Neural progenitor cell (in vitro differentiated cells): ENCODE measurements around the gene SGCD. TPM values are rescaled to one million over a fixed set of nuclear protein-coding genes. Genes with fewer than 3 reads are reported as not detected.

Source experiments
- DNase-seq: peaks from one replicate; pipeline ENCODE4 v3.0.0-alpha.2; 2016; ENCODE audit warnings: low spot score
- H2AFZ ChIP-seq: fragments of 200-600 bp; sonication (generic); replicated peaks from 2 replicates; pipeline ENCODE4 v1.6.1; 2016; ENCODE audit warnings: antibody characterized with exemption
- H3F3A ChIP-seq: fragments of 200-600 bp; sonication (generic); 2 replicates; pipeline ENCODE4 v1.6.1; 2016; ENCODE audit warnings: antibody characterized with exemption, low read depth
- H3K27ac ChIP-seq: fragments of 200-600 bp; sonication (generic); 2 replicates; pipeline ENCODE4 v1.5.1; 2016; ENCODE audit warnings: mild to moderate bottlenecking
- H3K27me3 ChIP-seq: fragments of 200-600 bp; sonication (generic); 2 replicates; pipeline ENCODE4 v1.6.1; 2016; ENCODE audit warnings: mild to moderate bottlenecking, moderate library complexity
- H3K36me3 ChIP-seq: fragments of 200-600 bp; sonication (generic); 2 replicates; pipeline ENCODE4 v1.5.1; 2016
- H3K4me1 ChIP-seq: fragments of 200-600 bp; sonication (generic); 2 replicates; pipeline ENCODE4 v1.6.1; 2016; ENCODE audit warnings: mixed run types
- H3K4me2 ChIP-seq: fragments of 200-600 bp; sonication (generic); 2 replicates; pipeline ENCODE4 v1.6.1; 2016
- H3K4me3 ChIP-seq: fragments of 200-600 bp; sonication (generic); 2 replicates; pipeline ENCODE4 v1.5.1; 2016
- H3K79me2 ChIP-seq: fragments of 200-600 bp; sonication (generic); 2 replicates; pipeline ENCODE4 v1.6.1; 2016; ENCODE audit warnings: low read depth
- H3K9ac ChIP-seq: fragments of 200-600 bp; sonication (generic); 2 replicates; pipeline ENCODE4 v1.6.1; 2016
- H3K9me3 ChIP-seq: fragments of 200-600 bp; sonication (generic); 2 replicates; pipeline ENCODE4 v1.5.1; 2016; ENCODE audit warnings: low read depth
- H4K20me1 ChIP-seq: fragments of 200-600 bp; sonication (generic); 2 replicates; pipeline ENCODE4 v1.6.1; 2016; ENCODE audit warnings: low read depth
- H3K27ac Mint-ChIP-seq: 3 replicates; pipeline ENCODE4 v1.8.0; 2021; ENCODE audit warnings: mixed read lengths
- H3K27me3 Mint-ChIP-seq: 2 replicates; pipeline ENCODE4 v1.8.0; 2022; ENCODE audit warnings: low read depth, mild to moderate bottlenecking, inconsistent platforms, moderate library complexity, mixed read lengths; ENCODE audit not compliant: insufficient read depth
- H3K36me3 Mint-ChIP-seq: 3 replicates; pipeline ENCODE4 v1.8.0; 2021; ENCODE audit warnings: mixed read lengths
- H3K4me1 Mint-ChIP-seq: 3 replicates; pipeline ENCODE4 v1.8.0; 2021; ENCODE audit warnings: mixed read lengths
- H3K4me3 Mint-ChIP-seq: 3 replicates; pipeline ENCODE4 v1.8.0; 2021; ENCODE audit warnings: mild to moderate bottlenecking, moderate library complexity, mixed read lengths
- H3K9me3 Mint-ChIP-seq: 3 replicates; pipeline ENCODE4 v1.8.0; 2020; ENCODE audit warnings: mixed read lengths
- CTCF ChIP-seq: fragments of 200-600 bp; sonication (generic); IDR thresholded peaks from 2 replicates; pipeline ENCODE4 v1.5.1; 2017; ENCODE audit warnings: antibody characterized with exemption, mild to moderate bottlenecking
- EZH2 ChIP-seq: fragments of 200-600 bp; sonication (generic); IDR thresholded peaks from 2 replicates; pipeline ENCODE4 v1.6.1; 2017; ENCODE audit warnings: antibody characterized with exemption, mild to moderate bottlenecking, moderate library complexity
- EZH2phosphoT487 ChIP-seq: fragments of 200-600 bp; sonication (generic); IDR thresholded peaks from 2 replicates; pipeline ENCODE4 v1.6.1; 2017; ENCODE audit warnings: antibody characterized with exemption
- total RNA-seq: library from RNA; depleted of rRNA; stranded (reverse); fragments of >200 nt; gene quantifications from 2 replicates; pipeline ENCODE4 v1.2.3, GENCODE V29; 2015; ENCODE audit warnings: low replicate concordance

The SGCD gene
- total RNA-seq, 1 donor from 2014 or later: not detected

DNA sequence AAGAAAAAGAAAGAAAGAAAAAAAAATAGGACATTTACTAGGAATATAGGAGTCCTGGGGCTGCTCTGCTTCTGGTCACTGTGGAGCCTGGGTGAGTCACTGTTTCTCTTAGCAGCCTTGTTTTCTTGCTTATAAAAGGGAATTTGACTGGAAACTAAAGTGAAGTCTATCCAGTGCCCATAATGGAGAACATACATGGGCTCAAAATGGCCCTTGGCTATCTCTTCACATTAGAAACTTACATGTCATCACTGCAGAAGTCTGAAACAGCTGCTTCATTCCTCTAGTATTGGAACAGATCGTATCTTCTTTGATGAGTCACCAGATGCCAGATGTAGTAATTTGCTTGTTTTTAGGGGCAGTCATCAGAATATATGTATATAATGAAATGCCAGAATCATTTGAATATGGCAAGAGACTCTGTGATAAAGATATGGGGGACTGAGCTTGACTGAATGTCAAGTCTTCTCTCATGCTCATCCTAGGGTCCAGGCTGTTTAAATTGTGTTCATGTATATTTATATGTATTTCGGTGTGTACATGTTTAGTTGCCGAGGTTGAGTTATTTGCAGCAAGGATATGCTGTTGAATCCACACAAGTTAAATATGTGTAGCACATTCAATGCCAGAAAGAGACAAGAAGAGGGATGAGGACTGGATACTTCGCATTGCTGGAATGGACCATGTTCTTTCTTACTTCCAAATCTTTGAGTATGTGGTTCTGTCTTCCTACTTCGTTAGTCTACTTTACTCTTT, 56.7 kb downstream of the SGCD start:
- Histone ChIP-seq H3K27ac (no peak overlapping the region), H3K79me2 (no peaks in the 10 kb centered on the region), H3K9me3 (no peaks in the 10 kb centered on the region), H3K4me3 (no peak overlapping the region), H3K4me2 (no peak overlapping the region), H3K4me1 (no peaks in the 10 kb centered on the region), H4K20me1 (no peaks in the 10 kb centered on the region), H3K27me3 (no peaks in the 10 kb centered on the region), H3K9ac (no peak overlapping the region), H3K36me3 (no peaks in the 10 kb centered on the region), H2AFZ (no peak overlapping the region), H3F3A (no peaks in the 10 kb centered on the region)
- Mint-ChIP-seq H3K9me3 (no peaks in the 10 kb centered on the region), H3K4me1 (no peaks in the 10 kb centered on the region), H3K36me3 (no peaks in the 10 kb centered on the region), H3K27ac (no peak overlapping the region), H3K4me3 (no peak overlapping the region), H3K27me3 (no peaks in the 10 kb centered on the region)
- DNase-seq: no peak
- TF ChIP-seq EZH2 (no peak), EZH2phosphoT487 (no peak), CTCF (no peak)

- Histone ChIP-seq H3K27ac (no peak overlapping the region), H3K27me3 (no peaks in the 10 kb centered on the region), H3K9ac (no peak overlapping the region), H4K20me1 (no peaks in the 10 kb centered on the region), H2AFZ (no peak overlapping the region), H3K36me3 (no peaks in the 10 kb centered on the region), H3K4me1 (no peaks in the 10 kb centered on the region), H3F3A (no peaks in the 10 kb centered on the region), H3K79me2 (no peaks in the 10 kb centered on the region), H3K4me2 (no peak overlapping the region), H3K4me3 (no peak overlapping the region), H3K9me3 (no peaks in the 10 kb centered on the region)
- Mint-ChIP-seq H3K27me3 (no peaks in the 10 kb centered on the region), H3K27ac (no peak overlapping the region), H3K4me1 (no peaks in the 10 kb centered on the region), H3K4me3 (no peak overlapping the region), H3K9me3 (no peaks in the 10 kb centered on the region), H3K36me3 (no peaks in the 10 kb centered on the region)
- no peak for DNase-seq
- TF ChIP-seq EZH2phosphoT487 (no peak), EZH2 (no peak), CTCF (no peak)
Observed at GRCh38 chr5:156385416-156385815, 58.5 kb downstream of the SGCD start.

DNA sequence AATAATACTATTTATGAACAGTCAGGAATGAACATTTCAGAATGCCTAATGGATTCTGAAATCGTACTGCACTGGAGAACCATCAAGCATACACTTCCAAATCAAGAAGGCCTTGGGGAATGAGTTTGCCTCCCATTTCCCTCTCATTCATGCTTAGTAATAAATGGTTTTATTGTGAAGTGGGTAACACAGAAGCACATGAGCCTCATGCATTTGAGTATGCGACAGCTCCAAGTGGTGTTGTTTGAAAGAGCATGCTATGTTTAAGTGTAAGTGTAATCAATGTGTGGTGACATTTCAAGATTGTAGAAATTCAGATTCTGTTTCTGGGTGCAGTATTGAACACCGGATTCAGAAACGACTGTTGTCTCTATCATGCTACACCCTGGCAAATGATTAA, 60.0 kb downstream of the SGCD start:
- H3K9me3 ChIP-seq: no peaks in the 10 kb centered on the region
- H3F3A ChIP-seq: no peaks in the 10 kb centered on the region
- no peaks in the 10 kb centered on the region for H3K4me1 Mint-ChIP-seq
- no peaks in the 10 kb centered on the region for H4K20me1 ChIP-seq
- H3K79me2 ChIP-seq: no peaks in the 10 kb centered on the region
- no peaks in the 10 kb centered on the region for H3K9me3 Mint-ChIP-seq
- H3K27ac Mint-ChIP-seq: no peak overlapping the region
- H3K27me3 ChIP-seq: no peaks in the 10 kb centered on the region
- H3K27ac ChIP-seq: no peak overlapping the region
- no peak overlapping the region for H3K9ac ChIP-seq
- no peak overlapping the region for H3K4me3 Mint-ChIP-seq
- no peaks in the 10 kb centered on the region for H3K27me3 Mint-ChIP-seq
- H3K4me2 ChIP-seq: no peak overlapping the region
- DNase-seq: no peak
- H3K4me3 ChIP-seq: no peak overlapping the region
- no peaks in the 10 kb centered on the region for H3K4me1 ChIP-seq
- no peaks in the 10 kb centered on the region for H3K36me3 Mint-ChIP-seq
- H3K36me3 ChIP-seq: no peaks in the 10 kb centered on the region
- TF ChIP-seq CTCF (no peak), EZH2phosphoT487 (no peak), EZH2 (no peak)
- H2AFZ ChIP-seq: no peak overlapping the region
